HepG2 (cell line): ENCODE results near the gene PCGF3.

Source experiments
- EZH2 ChIP-seq: conservative IDR thresholded peaks from 2 replicates; pipeline ENCODE4 v1.6.1; 2012; ENCODE audit warnings: mild to moderate bottlenecking, low read depth, low read length, moderate library complexity
- MNT ChIP-seq: fragments of 450-650 bp; IDR thresholded peaks from 2 replicates; pipeline ENCODE4 v1.6.1; 2016
- SP2 ChIP-seq: sonication (generic); formaldehyde crosslinking; IDR thresholded peaks from 2 replicates; pipeline ENCODE4 v1.5.1; 2020; ENCODE audit warnings: mild to moderate bottlenecking, missing genetic modification reagents
- SP5 ChIP-seq: IDR thresholded peaks from 2 replicates; pipeline ENCODE4 v1.6.1; 2016; ENCODE audit warnings: low read depth, borderline replicate concordance
- THYN1 ChIP-seq: sonication (generic); formaldehyde crosslinking; IDR thresholded peaks from 2 replicates; pipeline ENCODE4 v1.8.1; 2023; ENCODE audit warnings: low read depth, mild to moderate bottlenecking, moderate library complexity, missing genetic modification reagents, borderline replicate concordance
- ZNF564 ChIP-seq: sonication (generic); formaldehyde crosslinking; IDR thresholded peaks from 2 replicates; pipeline ENCODE4 v1.8.1; 2023; ENCODE audit warnings: mild to moderate bottlenecking, missing genetic modification reagents

GRCh38 chr4:683982-684622 is 21.5 kb upstream of the PCGF3 start:
- TF ChIP-seq THYN1 (no peak), ZNF564 (no peak), SP2 (no peak), SP5 (peak; percentile 73), MNT (no peak), EZH2 (no peak)
